Thyroid gland (tissue), 4 donors: ENCODE measurements around the gene INPP5K.

ENCODE experiments used
- POLR2A ChIP-seq, 2 donors: fragments of 450-650 bp; IDR thresholded peaks; one replicate each; pipeline ENCODE4 v1.6.1; 2017; ENCODE audit warnings: antibody characterized with exemption in 2 of 2, mild to moderate bottlenecking in 2 of 2, moderate library complexity in 1 of 2
- TF ChIP-seq, protein P1 (sequence below), 6 experiments: fragments of 200-600 bp in 3 of 6; fragments of 450-650 bp in 3 of 6; sonication (generic) in 3 of 6; IDR thresholded peaks; one replicate each; pipeline ENCODE4 v1.5.1; 2016 to 2019; ENCODE audit warnings: antibody characterized with exemption in 6 of 6, mild to moderate bottlenecking in 2 of 6, inconsistent platforms in 1 of 6, moderate library complexity in 1 of 6

DNA sequence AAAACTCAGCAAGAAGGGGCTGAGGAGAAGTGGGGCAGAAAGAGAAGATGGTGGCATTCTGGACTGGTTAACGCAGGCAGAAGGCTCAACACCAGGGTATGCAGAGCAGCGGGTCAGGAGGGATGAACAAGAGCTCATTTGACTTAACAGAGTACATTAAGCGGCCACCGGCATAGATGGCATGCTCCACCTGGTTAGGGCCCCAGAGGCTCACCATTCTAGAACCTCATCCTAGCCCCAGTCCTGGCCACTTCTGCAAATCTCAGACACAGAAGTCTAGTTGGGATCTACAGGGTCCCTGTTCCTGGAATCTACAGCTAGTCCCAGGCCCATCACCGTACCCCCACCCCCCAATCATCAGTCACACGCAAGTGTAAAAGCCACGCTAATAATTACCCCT lies 22.2 kb downstream of the INPP5K start:
- TF ChIP-seq, protein P1, sequence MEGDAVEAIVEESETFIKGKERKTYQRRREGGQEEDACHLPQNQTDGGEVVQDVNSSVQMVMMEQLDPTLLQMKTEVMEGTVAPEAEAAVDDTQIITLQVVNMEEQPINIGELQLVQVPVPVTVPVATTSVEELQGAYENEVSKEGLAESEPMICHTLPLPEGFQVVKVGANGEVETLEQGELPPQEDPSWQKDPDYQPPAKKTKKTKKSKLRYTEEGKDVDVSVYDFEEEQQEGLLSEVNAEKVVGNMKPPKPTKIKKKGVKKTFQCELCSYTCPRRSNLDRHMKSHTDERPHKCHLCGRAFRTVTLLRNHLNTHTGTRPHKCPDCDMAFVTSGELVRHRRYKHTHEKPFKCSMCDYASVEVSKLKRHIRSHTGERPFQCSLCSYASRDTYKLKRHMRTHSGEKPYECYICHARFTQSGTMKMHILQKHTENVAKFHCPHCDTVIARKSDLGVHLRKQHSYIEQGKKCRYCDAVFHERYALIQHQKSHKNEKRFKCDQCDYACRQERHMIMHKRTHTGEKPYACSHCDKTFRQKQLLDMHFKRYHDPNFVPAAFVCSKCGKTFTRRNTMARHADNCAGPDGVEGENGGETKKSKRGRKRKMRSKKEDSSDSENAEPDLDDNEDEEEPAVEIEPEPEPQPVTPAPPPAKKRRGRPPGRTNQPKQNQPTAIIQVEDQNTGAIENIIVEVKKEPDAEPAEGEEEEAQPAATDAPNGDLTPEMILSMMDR (IDR thresholded peaks at IDR 0.05) = no peak
- no peak for TF ChIP-seq POLR2A (IDR thresholded peaks at IDR 0.05)
